HCT116 (cell line): ENCODE results near the gene ZNF808. TPM values are rescaled to one million over a fixed set of nuclear protein-coding genes. Genes with fewer than 3 reads are reported as not detected.
"Not testable (repeated sequence)": the region's sequence is repeated elsewhere in the genome, so short reads cannot be mapped to it uniquely, and the experiment has no call there.

Source experiments
- ATAC-seq: fragments of 200-7000 bp; cut with Tn5 transposase; 2 replicates; pipeline ENCODE4 v1.9.1; 2020; ENCODE audit warnings: mild to moderate bottlenecking, moderate library complexity
- BruUV-seq: library from RNA; stranded (reverse); fragments of 400-500 nt; replicated peaks from 2 replicates; lab custom pipeline; 2021; lab: Mats Ljungman, UMichigan
- CTCF ChIA-PET: fragments of 300-600 bp; sonication (Branson Sonifier 250); formaldehyde crosslinking; loops from one replicate; lab custom pipeline; 2021; ENCODE audit warnings: antibody characterized with exemption; lab: Charles Lee
- POLR2A ChIA-PET: fragments of 300-600, 350-600 bp; sonication (Branson Sonifier 250); formaldehyde crosslinking; loops from one replicate; lab custom pipeline; 2021; ENCODE audit warnings: antibody characterized with exemption; lab: Charles Lee
- RAD21 ChIA-PET, 2 experiments: fragments of 300-600 bp; sonication (Branson Sonifier 250); formaldehyde crosslinking; loops; one replicate each; lab custom pipeline; 2023; ENCODE audit warnings: low total read pairs in 2 of 2; ENCODE audit not compliant: uncharacterized antibody in 2 of 2, unreplicated experiment in 2 of 2, low non-redundant PET in 1 of 2; lab: Charles Lee
- DNase-seq: peaks from one replicate; pipeline ENCODE4 v3.0.0-alpha.2; 2010; ENCODE audit warnings: low read depth, low spot score
- H2AFZ ChIP-seq: fragments of 200-600 bp; shearing (Covaris generic), sonication (generic); 2 replicates; pipeline ENCODE4 v1.6.1; 2017; ENCODE audit warnings: low read depth, mixed run types, mixed read lengths, antibody characterized with exemption, low read length; ENCODE audit not compliant: poor library complexity, severe bottlenecking
- H3K27ac ChIP-seq: 2 replicates; pipeline ENCODE4 v1.5.1; 2012; ENCODE audit warnings: low read depth, low read length
- H3K27me3 ChIP-seq: fragments of 200-600 bp; sonication (generic); 2 replicates; pipeline ENCODE4 v1.6.1; 2016; ENCODE audit warnings: mixed run types, low read length, mixed read lengths; ENCODE audit not compliant: insufficient read depth
- H3K36me3 ChIP-seq, 2 experiments: fragments of 200-500 bp in 1 of 2; fragments of 200-600 bp in 1 of 2; sonication (Bioruptor generic) in 1 of 2; sonication (generic) in 1 of 2; 2 replicates each; pipeline versions ENCODE4 v1.5.1 to v1.6.1; 2014 to 2016; ENCODE audit warnings: low read length in 2 of 2, inconsistent platforms in 1 of 2, mixed read lengths in 1 of 2, mixed run types in 1 of 2; ENCODE audit not compliant: insufficient read depth in 2 of 2, control insufficient read depth in 1 of 2
- H3K4me1 ChIP-seq, 2 experiments: fragments of 200-600 bp in 1 of 2; sonication (generic) in 1 of 2; 2 replicates each; pipeline versions ENCODE4 v1.5.1 to v1.6.1; 2012 to 2017; ENCODE audit warnings: low read length in 2 of 2, inconsistent platforms in 1 of 2, mild to moderate bottlenecking in 1 of 2, mixed read lengths in 1 of 2, mixed run types in 1 of 2, moderate library complexity in 1 of 2; ENCODE audit not compliant: insufficient read depth in 2 of 2, control insufficient read depth in 1 of 2
- H3K4me2 ChIP-seq: fragments of 200-600 bp; sonication (generic); 2 replicates; pipeline ENCODE4 v1.6.1; 2017; ENCODE audit warnings: mixed run types, low read length, mixed read lengths
- H3K4me3 ChIP-seq, 2 experiments: fragments of 200-600 bp in 1 of 2; sonication (generic) in 1 of 2; replicated peaks in 1 of 2; 2 replicates each; pipeline ENCODE4 v1.5.1; 2011 to 2016; ENCODE audit warnings: low read length in 2 of 2, control low read depth in 1 of 2, low read depth in 1 of 2, mild to moderate bottlenecking in 1 of 2, mixed read lengths in 1 of 2, mixed run types in 1 of 2
- H3K79me2 ChIP-seq: fragments of 200-600 bp; sonication (generic); 2 replicates; pipeline ENCODE4 v1.6.1; 2017; ENCODE audit warnings: mild to moderate bottlenecking, mixed run types, low read length, moderate library complexity, mixed read lengths; ENCODE audit not compliant: insufficient read depth
- H3K9ac ChIP-seq: fragments of 200-600 bp; sonication (generic); 2 replicates; pipeline ENCODE4 v1.6.1; 2016; ENCODE audit warnings: low read length, mixed read lengths
- H3K9me2 ChIP-seq: fragments of 200-600 bp; sonication (generic), shearing (Covaris generic); 2 replicates; pipeline ENCODE4 v1.6.1; 2017; ENCODE audit warnings: mixed run types, mild to moderate bottlenecking, moderate library complexity; ENCODE audit not compliant: insufficient read depth
- H3K9me3 ChIP-seq, 2 experiments: fragments of 200-500 bp in 1 of 2; fragments of 200-600 bp in 1 of 2; sonication (Bioruptor generic) in 1 of 2; sonication (generic) in 1 of 2; 2 replicates each; pipeline ENCODE4 v1.6.1; 2014 to 2017; ENCODE audit warnings: low read length in 2 of 2, mixed read lengths in 2 of 2, inconsistent platforms in 1 of 2, low read depth in 1 of 2, mild to moderate bottlenecking in 1 of 2, mixed run types in 1 of 2, moderate library complexity in 1 of 2; ENCODE audit not compliant: control insufficient read depth in 1 of 2, insufficient read depth in 1 of 2
- H4K20me1 ChIP-seq: fragments of 200-600 bp; sonication (generic), shearing (Covaris generic); 2 replicates; pipeline ENCODE4 v1.6.1; 2017; ENCODE audit warnings: mixed run types, mild to moderate bottlenecking, moderate library complexity; ENCODE audit not compliant: insufficient read depth
- EGR1 ChIP-seq: IDR thresholded peaks from 2 replicates; pipeline ENCODE4 v1.6.1; 2012; ENCODE audit warnings: low read depth
- ELF1 ChIP-seq: IDR thresholded peaks from 2 replicates; pipeline ENCODE4 v1.6.1; 2012; ENCODE audit warnings: low read depth, borderline replicate concordance
- FOSL1 ChIP-seq: IDR thresholded peaks from 2 replicates; pipeline ENCODE4 v1.6.1; 2012; ENCODE audit warnings: low read depth
- POLR2AphosphoS5 ChIP-seq: IDR thresholded peaks from 2 replicates; pipeline ENCODE4 v1.6.1; 2011; ENCODE audit warnings: mild to moderate bottlenecking, low read depth, low read length, moderate library complexity
- RAD21 ChIP-seq: IDR thresholded peaks from 2 replicates; pipeline ENCODE4 v1.6.1; 2012; ENCODE audit warnings: low read depth, mild to moderate bottlenecking
- ZNF274 ChIP-seq: fragments of 200-500 bp; sonication (Bioruptor generic); IDR thresholded peaks from 2 replicates; pipeline ENCODE4 v1.6.1; 2014; ENCODE audit warnings: mild to moderate bottlenecking, low read depth, low read length, inconsistent platforms
- intact Hi-C: fragments of 100-400 bp; cut with micrococcal nuclease; formaldehyde crosslinking; loops from 2 replicates; pipeline ENCODE4 v1.10.0; 2022
- total RNA-seq: library from RNA; stranded (reverse); gene quantifications from one replicate; pipeline ENCODE4 v1.2.1, GENCODE V29; 2021; ENCODE audit not compliant: unreplicated experiment
- TF ChIP-seq, protein P1 (sequence below): IDR thresholded peaks from 2 replicates; pipeline ENCODE4 v1.6.1; 2012; ENCODE audit warnings: low read depth

Gene ZNF808
- total RNA-seq, 1 experiment from 2014 or later = 15.4 TPM

DNA sequence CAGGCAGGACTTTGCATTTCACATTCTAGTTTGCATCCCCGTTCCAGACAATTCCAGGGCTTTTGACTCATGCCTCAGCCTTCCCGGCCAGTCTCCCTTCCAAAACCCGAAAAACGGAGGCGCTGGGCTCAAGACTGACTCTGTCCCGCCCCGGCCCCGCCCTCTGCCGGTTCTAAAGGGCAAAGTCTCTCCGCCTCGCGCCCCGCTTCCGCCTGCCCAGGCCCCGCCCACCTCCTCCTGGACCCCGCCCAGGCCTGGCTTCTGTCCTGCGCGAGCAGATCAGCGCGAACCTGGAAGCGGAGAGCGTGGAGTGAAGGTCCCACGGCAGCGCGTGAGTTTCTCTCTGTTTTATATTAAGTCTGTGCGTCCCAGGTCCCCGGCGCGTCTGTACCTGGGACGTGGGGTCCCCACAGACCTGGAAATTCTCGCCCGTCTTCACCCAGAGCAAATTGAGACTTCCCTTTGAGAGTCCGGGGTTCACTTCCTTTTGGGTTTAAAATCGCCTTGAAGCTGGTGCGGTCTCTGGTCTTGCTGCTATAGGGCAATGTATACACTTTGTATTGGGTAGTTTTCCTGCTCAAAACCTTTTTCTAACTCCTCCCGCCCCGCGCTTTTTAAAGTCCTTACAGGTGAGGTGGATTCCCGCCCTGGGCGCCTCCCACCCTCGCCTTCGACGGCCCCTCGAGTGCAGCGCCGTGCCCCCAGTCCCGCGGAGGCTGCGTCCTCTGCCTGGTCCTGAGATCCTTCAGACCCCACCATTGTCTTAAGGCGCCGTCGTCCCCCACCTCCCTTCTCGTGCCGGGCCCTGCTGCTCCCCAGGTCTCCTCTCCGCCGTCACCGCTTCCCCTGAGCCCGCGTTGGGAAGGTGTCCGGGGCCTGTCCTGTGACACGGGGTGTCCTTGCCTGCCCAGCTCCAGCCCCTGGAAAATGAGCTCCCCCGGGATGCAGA lies 73.8 kb downstream of the ZNF808 start:
- intact Hi-C loops = no loop called here
- Histone ChIP-seq H3K9me2 (no peaks in the 10 kb centered on the region), H3K4me2 (peak overlapping the region; percentile 79), H3K4me1 (peaks cover 0 to 16% of the 10 kb centered on the region in 2 experiments; a peak in 2 of 4 replicates), H3K27ac (no peak overlapping the region), H3K36me3 (no peaks in the 10 kb centered on the region; a peak in 1 of 4 replicates), H2AFZ (no peak overlapping the region), H3K4me3 (peak overlapping the region; percentile 54 to 62), H3K27me3 (no peaks in the 10 kb centered on the region), H4K20me1 (no peaks in the 10 kb centered on the region), H3K9me3 (peaks cover 8 to 13% of the 10 kb centered on the region in 2 experiments; a peak in 2 of 4 replicates), H3K79me2 (no peaks in the 10 kb centered on the region), H3K9ac (peak overlapping the region; percentile 58)
- BruUV-seq = TSS peak; percentile 70
- DNase-seq (peak; percentile 54), ATAC-seq (peak; percentile 98)
- TF ChIP-seq, protein P1, sequence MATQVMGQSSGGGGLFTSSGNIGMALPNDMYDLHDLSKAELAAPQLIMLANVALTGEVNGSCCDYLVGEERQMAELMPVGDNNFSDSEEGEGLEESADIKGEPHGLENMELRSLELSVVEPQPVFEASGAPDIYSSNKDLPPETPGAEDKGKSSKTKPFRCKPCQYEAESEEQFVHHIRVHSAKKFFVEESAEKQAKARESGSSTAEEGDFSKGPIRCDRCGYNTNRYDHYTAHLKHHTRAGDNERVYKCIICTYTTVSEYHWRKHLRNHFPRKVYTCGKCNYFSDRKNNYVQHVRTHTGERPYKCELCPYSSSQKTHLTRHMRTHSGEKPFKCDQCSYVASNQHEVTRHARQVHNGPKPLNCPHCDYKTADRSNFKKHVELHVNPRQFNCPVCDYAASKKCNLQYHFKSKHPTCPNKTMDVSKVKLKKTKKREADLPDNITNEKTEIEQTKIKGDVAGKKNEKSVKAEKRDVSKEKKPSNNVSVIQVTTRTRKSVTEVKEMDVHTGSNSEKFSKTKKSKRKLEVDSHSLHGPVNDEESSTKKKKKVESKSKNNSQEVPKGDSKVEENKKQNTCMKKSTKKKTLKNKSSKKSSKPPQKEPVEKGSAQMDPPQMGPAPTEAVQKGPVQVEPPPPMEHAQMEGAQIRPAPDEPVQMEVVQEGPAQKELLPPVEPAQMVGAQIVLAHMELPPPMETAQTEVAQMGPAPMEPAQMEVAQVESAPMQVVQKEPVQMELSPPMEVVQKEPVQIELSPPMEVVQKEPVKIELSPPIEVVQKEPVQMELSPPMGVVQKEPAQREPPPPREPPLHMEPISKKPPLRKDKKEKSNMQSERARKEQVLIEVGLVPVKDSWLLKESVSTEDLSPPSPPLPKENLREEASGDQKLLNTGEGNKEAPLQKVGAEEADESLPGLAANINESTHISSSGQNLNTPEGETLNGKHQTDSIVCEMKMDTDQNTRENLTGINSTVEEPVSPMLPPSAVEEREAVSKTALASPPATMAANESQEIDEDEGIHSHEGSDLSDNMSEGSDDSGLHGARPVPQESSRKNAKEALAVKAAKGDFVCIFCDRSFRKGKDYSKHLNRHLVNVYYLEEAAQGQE = no peak
- TF ChIP-seq POLR2AphosphoS5 = peak; percentile 68
- peak; percentile 25; the same call in 1 of the 2 replicates for TF ChIP-seq RAD21
- TF ChIP-seq EGR1 = peak; percentile 19; the same call in 1 of the 2 replicates
- no peak for TF ChIP-seq FOSL1
- no peak for TF ChIP-seq ZNF274
- TF ChIP-seq ELF1 = peak; percentile 54
- CTCF ChIA-PET = no interaction called here
- RAD21 ChIA-PET = no interaction called here
- POLR2A ChIA-PET = no interaction called here

DNA sequence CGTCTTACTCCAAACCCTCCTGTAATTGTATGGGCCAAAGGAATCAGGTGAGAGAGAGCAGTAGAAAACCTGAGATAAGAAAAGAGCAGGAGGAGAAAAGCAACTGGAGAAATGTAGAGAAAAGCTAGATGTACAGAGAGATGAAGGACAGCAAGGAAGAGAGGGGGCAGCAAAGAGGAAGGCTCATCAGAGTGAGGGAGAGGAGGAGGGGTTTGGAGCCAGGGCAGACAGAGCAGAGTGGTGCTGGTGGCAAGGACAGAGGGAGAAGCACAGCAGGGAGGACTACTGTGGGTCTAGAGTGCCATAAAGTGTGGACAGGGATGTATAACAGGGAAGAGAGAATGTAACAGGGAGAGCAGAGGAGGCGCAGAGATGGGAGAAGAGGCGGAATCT lies 74.5 kb downstream of the ZNF808 start:
- H3K9me2 ChIP-seq, H3K36me3 ChIP-seq, H2AFZ ChIP-seq, intact Hi-C loops, ATAC-seq, H4K20me1 ChIP-seq, H3K27ac ChIP-seq, CTCF ChIA-PET, BruUV-seq, H3K79me2 ChIP-seq, DNase-seq, H3K9me3 ChIP-seq, H3K9ac ChIP-seq, H3K27me3 ChIP-seq: not testable (repeated sequence)
- Histone ChIP-seq H3K4me3 (peak overlapping the region; percentile 54 to 62), H3K4me2 (peak overlapping the region; percentile 79), H3K4me1 (peaks cover 0 to 16% of the 10 kb centered on the region in 2 experiments; a peak in 2 of 4 replicates)
- ChIA-PET POLR2A (interaction anchor here (0.7 kb wide), 1 partner anchor 629 kb away, joined by 3 read pairs; no protein-coding TSS in a partner anchor), RAD21 (interaction anchor here in 1 of 2 experiments (0.7 kb wide), 1 partner anchor 1068 kb away, joined by 3 read pairs; no protein-coding TSS in a partner anchor)
